ENCODE results near the gene MS4A10. TPM values are rescaled to one million over a fixed set of nuclear protein-coding genes. Genes with fewer than 3 reads are reported as not detected.

The MS4A10 gene
- polyA plus RNA-seq, 3 donors, result not detected

- no peak overlapping the region for H3K4me3 Mint-ChIP-seq
- no peak for DNase-seq
- Histone ChIP-seq H3K27ac (ENCODE audit: low read depth in 1 of 2, low read length in 2 of 2) (no peak overlapping the region), H3K36me3 (replicated peaks in 1 of 2; ENCODE audit: control insufficient read depth in 1 of 2, insufficient read depth in 2 of 2, low read length in 2 of 2) (no peaks in the 10 kb centered on the region), H3K4me1 (ENCODE audit: control insufficient read depth in 1 of 2, insufficient read depth in 2 of 2, low read length in 2 of 2) (no peaks in the 10 kb centered on the region), H3K27me3 (ENCODE audit: control insufficient read depth in 2 of 2, insufficient read depth in 2 of 2, low read length in 2 of 2) (peaks cover 2 to 4% of the 10 kb centered on the region in 2 donors), H3K4me2 (replicated peaks; ENCODE audit: extremely low read depth, low read length, poor library complexity, severe bottlenecking) (no peak overlapping the region), H3K9me3 (replicated peaks in 1 of 2; ENCODE audit: control insufficient read depth in 1 of 2, insufficient read depth in 1 of 2, low read length in 2 of 2) (no peaks in the 10 kb centered on the region), H4K20me1 (ENCODE audit: insufficient read depth, low read length) (no peaks in the 10 kb centered on the region), H3K9ac (ENCODE audit: insufficient read depth, low read length, poor library complexity, severe bottlenecking) (no peak overlapping the region), H3K4me3 (replicated peaks in 1 of 3; ENCODE audit: low read depth in 2 of 3, low read length in 3 of 3) (no peak overlapping the region), H3K79me2 (ENCODE audit: insufficient read depth, low read length) (no peaks in the 10 kb centered on the region), H2AFZ (ENCODE audit: insufficient read depth, low read depth, low read length, poor library complexity, severe bottlenecking) (no peak overlapping the region)
- peaks cover 0 to 2% (median 0%) of the 10 kb centered on the region in 7 donors for H3K9me3 Mint-ChIP-seq
- intact Hi-C loops (cut with micrococcal nuclease), result no loop called here
- WGBS (ENCODE audit: insufficient coverage), result 49% methylated on average over 3 of the region's 4 CpGs
- H3K27me3 Mint-ChIP-seq (ENCODE audit: low read depth in 3 of 3), result peaks cover 13 to 23% (median 21%) of the 10 kb centered on the region in 3 donors
- H3K27ac Mint-ChIP-seq, result no peak overlapping the region
- TF ChIP-seq, protein P1, sequence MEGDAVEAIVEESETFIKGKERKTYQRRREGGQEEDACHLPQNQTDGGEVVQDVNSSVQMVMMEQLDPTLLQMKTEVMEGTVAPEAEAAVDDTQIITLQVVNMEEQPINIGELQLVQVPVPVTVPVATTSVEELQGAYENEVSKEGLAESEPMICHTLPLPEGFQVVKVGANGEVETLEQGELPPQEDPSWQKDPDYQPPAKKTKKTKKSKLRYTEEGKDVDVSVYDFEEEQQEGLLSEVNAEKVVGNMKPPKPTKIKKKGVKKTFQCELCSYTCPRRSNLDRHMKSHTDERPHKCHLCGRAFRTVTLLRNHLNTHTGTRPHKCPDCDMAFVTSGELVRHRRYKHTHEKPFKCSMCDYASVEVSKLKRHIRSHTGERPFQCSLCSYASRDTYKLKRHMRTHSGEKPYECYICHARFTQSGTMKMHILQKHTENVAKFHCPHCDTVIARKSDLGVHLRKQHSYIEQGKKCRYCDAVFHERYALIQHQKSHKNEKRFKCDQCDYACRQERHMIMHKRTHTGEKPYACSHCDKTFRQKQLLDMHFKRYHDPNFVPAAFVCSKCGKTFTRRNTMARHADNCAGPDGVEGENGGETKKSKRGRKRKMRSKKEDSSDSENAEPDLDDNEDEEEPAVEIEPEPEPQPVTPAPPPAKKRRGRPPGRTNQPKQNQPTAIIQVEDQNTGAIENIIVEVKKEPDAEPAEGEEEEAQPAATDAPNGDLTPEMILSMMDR (IDR thresholded peaks at IDR 0.05), result no peak
- no peaks in the 10 kb centered on the region for H3K36me3 Mint-ChIP-seq
- H3K4me1 Mint-ChIP-seq, result no peaks in the 10 kb centered on the region
Measured at GRCh38 chr11:60753309-60753708, 31.8 kb upstream of the MS4A10 start.

DNA sequence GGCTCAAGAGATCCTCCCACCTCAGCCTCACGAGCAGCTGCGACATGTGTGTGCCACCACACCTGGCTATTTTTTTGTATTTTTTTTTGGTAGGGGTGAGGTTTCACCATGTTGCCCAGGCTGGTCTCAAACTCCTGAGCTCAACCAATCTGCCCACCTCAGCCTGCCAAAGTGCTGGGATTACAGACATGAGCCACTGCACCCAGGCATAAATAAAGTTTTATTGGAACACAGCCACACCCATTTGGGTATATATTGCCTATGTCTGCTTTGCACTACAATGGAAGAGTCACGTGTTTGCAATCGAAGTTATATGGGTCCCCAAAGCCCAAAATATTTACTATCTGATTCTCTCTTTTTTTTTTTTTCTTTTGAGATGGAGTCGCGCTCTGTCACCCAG lies 30.2 kb upstream of the MS4A10 start:
- Histone ChIP-seq H2AFZ (ENCODE audit: insufficient read depth, low read depth, low read length, poor library complexity, severe bottlenecking) (no peak overlapping the region), H3K4me2 (replicated peaks; ENCODE audit: extremely low read depth, low read length, poor library complexity, severe bottlenecking) (no peak overlapping the region), H3K4me3 (replicated peaks in 1 of 3; ENCODE audit: low read depth in 2 of 3, low read length in 3 of 3) (no peak overlapping the region), H3K36me3 (replicated peaks in 1 of 2; ENCODE audit: control insufficient read depth in 1 of 2, insufficient read depth in 2 of 2, low read length in 2 of 2) (no peaks in the 10 kb centered on the region), H3K9ac (ENCODE audit: insufficient read depth, low read length, poor library complexity, severe bottlenecking) (no peak overlapping the region), H3K4me1 (ENCODE audit: control insufficient read depth in 1 of 2, insufficient read depth in 2 of 2, low read length in 2 of 2) (peaks cover 10% of the 10 kb centered on the region in 2 donors), H3K27ac (ENCODE audit: low read depth in 1 of 2, low read length in 2 of 2) (no peak overlapping the region), H3K27me3 (ENCODE audit: control insufficient read depth in 2 of 2, insufficient read depth in 2 of 2, low read length in 2 of 2) (peaks cover 2 to 5% of the 10 kb centered on the region in 2 donors), H3K9me3 (replicated peaks in 1 of 2; ENCODE audit: control insufficient read depth in 1 of 2, insufficient read depth in 1 of 2, low read length in 2 of 2) (no peaks in the 10 kb centered on the region), H4K20me1 (ENCODE audit: insufficient read depth, low read length) (no peaks in the 10 kb centered on the region), H3K79me2 (ENCODE audit: insufficient read depth, low read length) (no peaks in the 10 kb centered on the region)
- 100% methylated on average over 3 of the region's 6 CpGs for WGBS (ENCODE audit: insufficient coverage)
- H3K9me3 Mint-ChIP-seq, result peaks cover 0 to 5% (median 0%) of the 10 kb centered on the region in 7 donors
- peaks cover 14% of the 10 kb centered on the region for H3K4me1 Mint-ChIP-seq
- TF ChIP-seq, protein P1 (IDR thresholded peaks at IDR 0.05), result no peak
- H3K4me3 Mint-ChIP-seq, result no peak overlapping the region
- H3K27me3 Mint-ChIP-seq (ENCODE audit: low read depth in 3 of 3), result peaks cover 17 to 32% (median 28%) of the 10 kb centered on the region in 3 donors
- DNase-seq, result no peak
- no peak overlapping the region for H3K27ac Mint-ChIP-seq
- intact Hi-C loops (cut with micrococcal nuclease), result no loop called here
- H3K36me3 Mint-ChIP-seq, result no peaks in the 10 kb centered on the region

Data from CD14-positive monocyte (primary cell).